Activated T-cell treated with anti-CD3 and anti-CD28 coated beads for 4 hours (primary cell): ENCODE data around the gene NAGLU.

Source experiments
- DNase-seq: peaks from one replicate; pipeline ENCODE4 v3.0.0-alpha.2; 2020

Gene NAGLU

GRCh38 chr17:42536048-42536371 lies at the start of gene NAGLU:
Gene NAGLU, plus strand, starts transcription at chr17:42536241. Its CDS starts 32 bp downstream, at chr17:42536273.
- DNase-seq: peak; percentile 70

GRCh38 chr17:42488032-42488431 lies 48.0 kb upstream of the NAGLU start:
- DNase-seq: no peak

DNA sequence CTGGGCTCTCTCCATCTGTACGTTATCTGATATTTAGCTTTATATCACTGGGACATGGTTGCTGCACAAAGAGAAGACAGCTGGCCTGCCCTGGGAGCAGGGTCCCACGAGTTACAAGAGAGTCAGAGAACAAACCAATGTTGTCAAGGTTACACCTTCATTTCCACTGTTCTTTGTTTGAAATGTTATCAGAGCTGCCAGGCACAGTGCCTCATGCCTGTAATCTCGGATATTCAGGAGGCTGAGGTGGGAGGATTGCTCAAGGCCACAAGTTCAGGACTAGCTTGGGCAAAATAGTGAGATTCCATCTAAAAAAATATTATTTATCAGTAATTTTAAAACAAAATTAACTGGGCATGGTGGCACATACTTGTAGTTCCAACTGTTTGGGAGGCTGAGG lies 42.7 kb upstream of the NAGLU start:
- DNase-seq: no peak

DNA sequence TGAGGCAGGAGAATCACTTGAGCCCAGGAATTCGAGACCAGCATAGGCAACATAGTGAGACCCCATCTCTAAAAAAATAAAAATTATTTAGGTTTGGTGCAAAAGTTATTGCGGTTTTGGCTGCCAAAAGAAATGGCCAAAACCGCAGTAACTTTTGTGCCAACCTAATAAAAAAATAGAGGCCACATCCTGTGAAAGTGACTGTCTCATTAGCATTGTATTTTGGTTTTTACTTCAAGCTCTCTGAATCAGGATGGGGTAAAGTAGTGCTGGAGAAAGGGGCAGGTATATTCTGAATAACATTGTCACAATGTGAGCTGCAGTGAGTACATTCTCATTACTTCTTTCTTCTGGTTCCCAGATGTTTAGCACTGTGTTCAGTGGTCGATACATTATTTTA lies 41.4 kb upstream of the NAGLU start:
- no peak for DNase-seq

DNA sequence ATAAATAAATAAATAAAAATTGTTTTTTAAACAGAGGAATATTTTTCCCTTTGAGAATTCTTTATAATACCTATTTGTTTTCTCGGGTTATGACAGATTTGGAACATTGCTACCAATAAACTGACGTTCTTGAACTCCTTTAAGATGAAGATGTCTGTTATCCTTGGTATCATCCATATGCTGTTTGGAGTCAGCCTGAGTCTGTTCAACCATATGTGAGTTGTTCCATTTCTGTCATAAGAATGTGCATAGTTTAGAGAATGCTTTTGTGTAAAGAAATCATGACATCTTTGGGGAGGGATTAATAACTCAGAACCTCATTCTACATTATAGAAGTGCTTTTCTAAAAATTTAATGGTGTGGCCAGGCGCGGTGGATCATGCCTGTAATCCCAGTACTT lies 37.2 kb upstream of the NAGLU start:
- no peak for DNase-seq

GRCh38 chr17:42502091-42502490 lies 34.0 kb upstream of the NAGLU start:
- DNase-seq: no peak

GRCh38 chr17:42502926-42503325 lies 33.1 kb upstream of the NAGLU start:
- DNase-seq: no peak

- no peak for DNase-seq
Measured at GRCh38 chr17:42507671-42508070, 28.4 kb upstream of the NAGLU start.

GRCh38 chr17:42508426-42509165 lies 27.4 kb upstream of the NAGLU start:
- no peak for DNase-seq

DNA sequence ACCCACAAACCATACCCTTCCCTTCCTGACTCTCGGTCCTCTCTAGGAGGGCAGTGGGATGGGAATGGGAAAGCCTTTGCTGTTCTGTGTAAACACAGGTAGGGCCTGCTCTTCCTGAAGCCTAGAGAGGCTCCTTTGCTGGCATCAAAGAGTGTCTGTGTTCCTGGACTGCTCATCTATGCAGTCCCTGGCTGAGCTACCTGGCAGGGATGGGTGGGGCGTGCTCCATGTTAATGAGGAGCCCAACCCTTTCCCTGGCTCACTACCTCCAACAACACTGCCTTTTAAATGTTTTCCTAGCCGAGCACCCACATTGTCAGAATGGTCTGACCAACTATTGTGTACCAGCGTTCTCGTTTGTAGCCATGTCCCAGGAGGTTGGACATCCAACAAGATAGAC lies 26.6 kb upstream of the NAGLU start:
- DNase-seq: no peak

GRCh38 chr17:42509841-42510240 lies 26.2 kb upstream of the NAGLU start:
- no peak for DNase-seq

GRCh38 chr17:42512246-42512645 lies 23.8 kb upstream of the NAGLU start:
- DNase-seq: no peak

- no peak for DNase-seq
Measured at GRCh38 chr17:42512733-42513251, 23.2 kb upstream of the NAGLU start.

DNA sequence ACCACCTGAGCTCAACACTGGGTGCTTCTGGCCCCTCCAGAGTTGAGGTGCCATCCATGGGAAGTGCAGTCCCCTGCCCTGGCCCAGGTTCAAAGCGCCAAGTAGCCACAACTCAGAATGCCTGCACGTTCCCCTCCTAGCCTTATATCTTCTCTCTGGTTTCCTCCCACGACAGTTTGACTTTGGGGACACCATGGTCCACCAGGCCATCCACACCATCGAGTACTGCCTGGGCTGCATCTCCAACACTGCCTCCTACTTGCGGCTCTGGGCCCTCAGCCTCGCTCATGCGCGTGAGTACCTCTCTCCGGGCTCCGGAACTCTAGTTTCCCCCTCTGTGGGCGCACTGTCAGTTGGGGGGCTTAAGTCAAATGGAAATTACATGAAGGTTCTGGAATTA lies 22.4 kb upstream of the NAGLU start:
- no peak for DNase-seq

- DNase-seq: no peak
Measured at GRCh38 chr17:42514279-42514678, 21.8 kb upstream of the NAGLU start.

DNA sequence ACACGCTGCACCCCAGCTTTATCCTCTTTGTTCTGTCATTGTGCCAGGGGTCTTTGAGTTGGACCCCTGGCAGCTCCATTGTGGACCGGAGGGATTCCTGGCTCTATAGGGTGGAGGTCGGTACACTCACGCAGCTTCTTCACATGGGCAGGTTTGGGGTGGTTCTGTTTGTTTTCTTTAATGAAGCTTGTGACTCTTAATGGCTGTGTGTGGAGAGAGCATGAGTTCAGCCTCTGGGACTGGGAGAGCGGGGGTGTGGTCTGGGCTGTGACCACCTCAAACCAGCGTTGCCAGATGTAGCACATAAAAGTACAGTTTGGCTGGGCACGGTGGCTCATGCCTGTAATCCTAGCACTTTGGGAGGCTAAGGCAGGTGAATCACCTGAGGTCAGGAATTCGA lies 21.2 kb upstream of the NAGLU start:
- DNase-seq: no peak

DNA sequence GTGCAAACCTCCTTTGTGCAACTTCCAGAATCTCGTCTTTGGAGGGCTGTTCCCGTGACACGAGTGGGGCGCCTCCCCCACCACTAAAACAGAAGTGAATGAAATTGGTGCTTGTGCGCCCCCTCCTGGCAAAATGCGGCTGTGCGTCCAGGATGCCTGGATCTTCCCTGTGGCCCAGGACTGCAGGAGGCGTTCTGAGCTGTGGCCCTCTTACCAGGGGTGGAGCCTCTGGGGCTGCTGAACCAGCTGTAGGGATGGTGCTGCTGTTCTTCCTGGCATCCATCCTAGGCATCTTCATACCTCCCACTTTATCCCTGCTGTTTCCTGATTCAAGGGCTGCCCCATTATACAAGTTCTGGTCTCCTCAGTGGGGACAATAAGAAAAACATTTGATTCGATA lies 18.5 kb upstream of the NAGLU start:
- DNase-seq: peak; percentile 78

DNA sequence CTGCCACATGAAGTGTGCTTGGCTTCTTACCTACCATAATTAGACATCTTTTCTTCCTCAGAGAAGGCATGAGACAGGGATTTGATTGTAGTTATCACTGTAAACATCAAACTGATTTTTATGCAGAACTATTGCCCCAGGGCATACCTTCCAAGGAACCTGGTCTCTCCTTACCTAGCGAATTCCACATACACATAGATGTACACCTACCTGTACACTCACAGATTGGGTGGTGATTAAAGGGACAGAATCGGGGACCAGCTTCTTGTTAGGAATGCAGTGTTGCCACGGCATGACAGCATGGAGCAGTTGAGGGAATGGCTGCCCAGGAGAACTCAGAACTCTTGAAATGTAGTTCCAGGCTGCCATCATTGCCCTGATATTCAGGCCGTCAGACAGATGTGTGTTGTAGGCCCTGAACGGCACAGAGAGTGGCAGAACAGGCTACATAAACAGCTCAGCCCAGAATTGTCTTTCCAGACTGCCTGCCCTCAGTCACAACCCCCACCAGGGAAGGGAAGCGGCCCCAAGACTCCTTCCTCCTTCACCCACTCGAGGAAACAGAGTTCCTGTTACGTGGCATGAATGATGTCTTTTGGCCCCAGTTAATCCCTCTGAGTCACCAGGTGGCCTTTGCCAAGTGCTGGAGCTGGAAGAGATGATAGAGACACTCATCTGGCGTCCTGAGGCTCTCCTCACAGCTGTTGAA lies 17.8 kb upstream of the NAGLU start:
- no peak for DNase-seq

DNA sequence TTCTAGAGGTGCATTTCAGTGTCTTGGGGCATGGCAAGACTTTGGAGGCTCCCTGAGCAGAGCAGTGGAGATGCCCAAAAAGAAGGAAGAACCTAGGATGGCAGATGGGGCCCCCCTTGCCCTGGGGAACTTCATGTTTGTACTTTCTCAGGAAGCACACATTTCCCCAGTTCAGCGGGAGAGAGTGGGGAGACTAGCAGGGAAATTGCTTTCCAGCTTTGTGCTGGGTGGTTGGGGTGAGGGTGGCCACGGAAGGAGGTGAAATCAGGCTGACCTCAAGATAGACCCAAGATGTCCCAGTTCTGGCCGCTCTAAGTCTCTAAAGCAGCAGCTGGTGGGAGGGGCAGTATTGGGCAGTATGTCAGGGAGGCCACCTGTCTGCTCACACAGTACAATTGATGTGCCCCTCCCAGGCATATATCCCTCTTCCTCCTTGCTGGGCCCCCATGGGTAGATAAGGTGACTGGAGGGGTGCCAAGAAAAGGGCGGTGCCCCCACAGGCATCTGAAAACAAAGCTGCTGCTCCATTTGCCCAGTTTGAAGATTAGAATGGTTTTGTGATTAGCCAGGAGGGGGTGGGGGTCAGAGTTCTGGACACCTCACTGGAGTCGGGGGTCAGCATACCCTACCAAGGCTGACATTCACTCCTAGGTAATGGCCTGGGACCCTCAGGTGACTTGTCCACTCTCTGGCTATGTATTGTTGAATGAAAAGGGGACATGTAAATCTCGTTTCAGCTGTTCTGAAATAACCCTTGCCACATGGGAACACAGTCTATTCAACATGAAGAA lies 17.1 kb upstream of the NAGLU start:
- no peak for DNase-seq

- no peak for DNase-seq
Measured at GRCh38 chr17:42519546-42520491, 16.2 kb upstream of the NAGLU start.

DNA sequence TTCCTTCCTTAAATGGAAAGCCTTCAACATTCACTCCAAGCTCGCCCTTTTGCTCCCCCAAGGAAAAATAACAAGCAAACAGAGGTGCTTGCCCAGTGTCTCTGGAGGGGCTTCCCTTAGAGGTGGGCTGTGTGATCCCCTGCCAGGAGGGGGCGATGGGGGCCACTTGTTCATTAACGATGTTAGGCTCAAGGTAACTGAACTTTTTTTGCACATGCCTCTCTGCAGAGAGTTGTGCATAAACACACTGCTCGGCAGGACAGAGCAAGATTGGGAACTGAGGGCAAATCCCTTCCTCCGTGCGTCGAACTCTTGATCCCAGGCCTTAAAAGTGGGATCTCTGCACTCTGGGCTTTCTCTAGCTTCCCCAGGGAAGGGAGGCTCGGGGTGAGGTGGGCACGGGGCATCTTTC lies 15.5 kb upstream of the NAGLU start:
- no peak for DNase-seq

- DNase-seq: no peak
Measured at GRCh38 chr17:42521036-42521435, 15.0 kb upstream of the NAGLU start.
